ENCODE results near the gene LRFN3. TPM values are rescaled to one million over a fixed set of nuclear protein-coding genes. Genes with fewer than 3 reads are reported as not detected.

Gene LRFN3
- total RNA-seq, 2 experiments from 2014 or later = 2.8 to 6.0 TPM

GRCh38 chr19:35942235-35942634, 6.1 kb downstream of the LRFN3 start:
- intact Hi-C loops (cut with micrococcal nuclease; ENCODE audit: unreplicated experiment) = no loop called here
- H3K79me2 ChIP-seq (ENCODE audit: insufficient read depth, low read depth, low read length) = no peaks in the 10 kb centered on the region
- H4K20me1 ChIP-seq (ENCODE audit: insufficient read depth, low read length) = no peaks in the 10 kb centered on the region
- no peak overlapping the region for H3K27ac ChIP-seq (ENCODE audit: low read depth, low read length, poor library complexity, severe bottlenecking)
- no peaks in the 10 kb centered on the region for H3K9me2 ChIP-seq (ENCODE audit: insufficient read depth, low read length)
- ChIA-PET CTCF (ENCODE audit: unreplicated experiment) (interaction anchor here (0.6 kb wide), 1 partner anchor 630 kb away, joined by 13 read pairs; no protein-coding TSS in a partner anchor), POLR2A (no interaction called here)
- H2AFZ ChIP-seq (ENCODE audit: low read length) = no peak overlapping the region
- no peaks in the 10 kb centered on the region for H3K9me3 ChIP-seq (ENCODE audit: low read length)
- no peak overlapping the region for H3K4me2 ChIP-seq (ENCODE audit: low read length)
- H3K4me3 ChIP-seq (ENCODE audit: low read depth, low read length, poor library complexity, severe bottlenecking) = no peak overlapping the region
- DNase-seq (ENCODE audit: low spot score) = no peak
- no TSS peak for BruUV-seq (replicated peaks)
- TF ChIP-seq CTCF (conservative IDR thresholded peaks at IDR 0.05; ENCODE audit: low read length) (no peak), EZH2phosphoT487 (IDR thresholded peaks at IDR 0.05; ENCODE audit: borderline replicate concordance, low read depth, low read length) (no peak)
- no peaks in the 10 kb centered on the region for H3K4me1 ChIP-seq (ENCODE audit: insufficient read depth, low read length, poor library complexity, severe bottlenecking)
- H3K36me3 ChIP-seq (ENCODE audit: insufficient read depth, low read length) = no peaks in the 10 kb centered on the region

DNA sequence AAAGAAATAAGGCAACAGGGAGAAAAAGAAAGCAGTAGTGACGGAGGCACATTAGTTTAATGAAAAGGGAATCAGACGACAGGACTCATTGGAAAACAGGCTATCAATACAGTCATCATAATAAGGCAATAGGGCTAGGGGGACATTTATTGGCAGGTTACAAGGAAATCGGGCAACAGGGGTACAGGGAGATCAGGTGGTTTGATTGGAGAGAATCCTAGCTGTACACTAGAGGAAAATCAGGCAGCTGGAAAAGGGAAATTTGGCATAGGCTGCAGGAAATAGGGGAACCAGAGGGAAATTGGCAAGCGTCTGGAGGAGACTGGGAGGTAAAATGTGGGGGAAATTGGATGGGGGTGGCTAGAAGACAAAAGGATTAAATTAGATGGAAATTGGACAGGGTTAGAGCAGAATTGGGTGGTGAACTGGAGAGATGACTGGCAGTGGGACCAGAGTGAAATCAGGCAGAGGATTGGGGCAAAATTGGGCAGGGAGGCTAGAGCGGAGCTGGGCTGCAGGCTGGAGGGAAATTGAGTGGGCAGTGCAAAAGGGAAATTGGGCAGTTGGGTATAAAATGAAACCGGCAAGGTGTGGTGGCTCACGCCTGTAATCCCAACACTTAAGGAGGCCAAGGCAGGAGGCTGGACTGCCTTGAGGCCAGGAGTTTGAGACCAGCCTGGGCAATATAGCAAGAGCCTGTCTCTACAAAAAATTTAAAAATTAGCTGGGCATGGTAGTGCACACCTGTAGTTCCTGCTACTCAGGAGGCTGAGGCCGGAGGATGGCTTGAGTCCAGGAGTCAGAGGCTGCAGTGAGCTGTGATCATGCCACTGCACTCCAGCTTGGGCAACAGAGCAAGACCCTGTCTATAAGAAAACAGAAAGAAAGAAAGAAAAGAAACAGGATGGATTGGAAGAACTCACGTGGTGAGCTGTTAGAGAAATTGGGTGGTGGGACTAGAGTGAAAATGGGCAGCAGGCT, 7.4 kb downstream of the LRFN3 start:
- no peak overlapping the region for H3K4me2 ChIP-seq (ENCODE audit: low read length)
- H3K4me1 ChIP-seq (ENCODE audit: insufficient read depth, low read length, poor library complexity, severe bottlenecking) = no peaks in the 10 kb centered on the region
- BruUV-seq (replicated peaks) = no TSS peak
- no peak for TF ChIP-seq EZH2phosphoT487 (IDR thresholded peaks at IDR 0.05; ENCODE audit: borderline replicate concordance, low read depth, low read length)
- H3K9me3 ChIP-seq (ENCODE audit: low read length) = no peaks in the 10 kb centered on the region
- CTCF ChIA-PET (ENCODE audit: unreplicated experiment) = no interaction called here
- no peaks in the 10 kb centered on the region for H4K20me1 ChIP-seq (ENCODE audit: insufficient read depth, low read length)
- no peak overlapping the region for H2AFZ ChIP-seq (ENCODE audit: low read length)
- no peak overlapping the region for H3K4me3 ChIP-seq (ENCODE audit: low read depth, low read length, poor library complexity, severe bottlenecking)
- H3K36me3 ChIP-seq (ENCODE audit: insufficient read depth, low read length) = no peaks in the 10 kb centered on the region
- H3K79me2 ChIP-seq (ENCODE audit: insufficient read depth, low read depth, low read length) = no peaks in the 10 kb centered on the region
- no peaks in the 10 kb centered on the region for H3K9me2 ChIP-seq (ENCODE audit: insufficient read depth, low read length)
- POLR2A ChIA-PET = no interaction called here
- DNase-seq (ENCODE audit: low spot score) = no peak
- intact Hi-C loops (cut with micrococcal nuclease; ENCODE audit: unreplicated experiment) = no loop called here
- no peak overlapping the region for H3K27ac ChIP-seq (ENCODE audit: low read depth, low read length, poor library complexity, severe bottlenecking)

DNA sequence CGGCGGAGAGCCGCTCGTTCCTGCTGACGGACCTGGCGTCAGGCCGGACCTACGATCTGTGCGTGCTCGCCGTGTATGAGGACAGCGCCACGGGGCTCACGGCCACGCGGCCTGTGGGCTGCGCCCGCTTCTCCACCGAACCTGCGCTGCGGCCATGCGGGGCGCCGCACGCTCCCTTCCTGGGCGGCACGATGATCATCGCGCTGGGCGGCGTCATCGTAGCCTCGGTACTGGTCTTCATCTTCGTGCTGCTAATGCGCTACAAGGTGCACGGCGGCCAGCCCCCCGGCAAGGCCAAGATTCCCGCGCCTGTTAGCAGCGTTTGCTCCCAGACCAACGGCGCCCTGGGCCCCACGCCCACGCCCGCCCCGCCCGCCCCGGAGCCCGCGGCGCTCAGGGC, 8.4 kb downstream of the LRFN3 start:
- Histone ChIP-seq H3K36me3 (ENCODE audit: insufficient read depth, low read length) (no peaks in the 10 kb centered on the region), H2AFZ (ENCODE audit: low read length) (no peak overlapping the region), H3K79me2 (ENCODE audit: insufficient read depth, low read depth, low read length) (no peaks in the 10 kb centered on the region), H3K4me1 (ENCODE audit: insufficient read depth, low read length, poor library complexity, severe bottlenecking) (no peaks in the 10 kb centered on the region), H3K9me2 (ENCODE audit: insufficient read depth, low read length) (no peaks in the 10 kb centered on the region), H3K4me3 (ENCODE audit: low read depth, low read length, poor library complexity, severe bottlenecking) (no peak overlapping the region), H3K4me2 (ENCODE audit: low read length) (no peak overlapping the region), H4K20me1 (ENCODE audit: insufficient read depth, low read length) (no peaks in the 10 kb centered on the region), H3K27ac (ENCODE audit: low read depth, low read length, poor library complexity, severe bottlenecking) (no peak overlapping the region), H3K9me3 (ENCODE audit: low read length) (no peaks in the 10 kb centered on the region)
- ChIA-PET CTCF (ENCODE audit: unreplicated experiment) (no interaction called here), POLR2A (no interaction called here)
- no TSS peak for BruUV-seq (replicated peaks)
- no peak for DNase-seq (ENCODE audit: low spot score)
- intact Hi-C loops (cut with micrococcal nuclease; ENCODE audit: unreplicated experiment) = no loop called here
- TF ChIP-seq EZH2phosphoT487 (IDR thresholded peaks at IDR 0.05; ENCODE audit: borderline replicate concordance, low read depth, low read length) = no peak
- no peak for TF ChIP-seq CTCF (conservative IDR thresholded peaks at IDR 0.05; ENCODE audit: low read length)

Measured in OCI-LY7 (cell line).